Raji (cell line): ENCODE data around the gene OPN1MW.
"Not testable (repeated sequence)": the region's sequence is repeated elsewhere in the genome, so short reads cannot be mapped to it uniquely, and the experiment has no call there.

Experiments
- POLR2A ChIP-seq: IDR thresholded peaks from 2 replicates; pipeline ENCODE4 v1.6.1; 2011; ENCODE audit warnings: low read depth, low read length, control low read depth; ENCODE audit not compliant: insufficient read depth

The OPN1MW gene

GRCh38 chrX:154182296-154182695, at the start of gene OPN1MW:
Gene OPN1MW, plus strand, starts transcription at chrX:154182596. Its CDS starts 82 bp downstream, at chrX:154182678.
- TF ChIP-seq POLR2A = not testable (repeated sequence)

- no peak for TF ChIP-seq POLR2A
Observed at GRCh38 chrX:154135458-154136229, 46.8 kb upstream of the OPN1MW start.

GRCh38 chrX:154136627-154137161, 45.7 kb upstream of the OPN1MW start:
- TF ChIP-seq POLR2A = no peak

- no peak for TF ChIP-seq POLR2A
Observed at GRCh38 chrX:154138857-154139256, 43.5 kb upstream of the OPN1MW start.

GRCh38 chrX:154140206-154140605, 42.2 kb upstream of the OPN1MW start:
- TF ChIP-seq POLR2A = no peak

- TF ChIP-seq POLR2A = no peak
Observed at GRCh38 chrX:154140742-154141141, 41.7 kb upstream of the OPN1MW start.

- no peak for TF ChIP-seq POLR2A
Observed at GRCh38 chrX:154142386-154142785, 40.0 kb upstream of the OPN1MW start.

- TF ChIP-seq POLR2A = no peak
Observed at GRCh38 chrX:154142950-154143745, 39.2 kb upstream of the OPN1MW start.

- TF ChIP-seq POLR2A = not testable (repeated sequence)
Observed at GRCh38 chrX:154144010-154144409, 38.4 kb upstream of the OPN1MW start, which contains the start of gene OPN1LW. Gene OPN1LW, plus strand, starts transcription at chrX:154144243. Its CDS starts 41 bp downstream, at chrX:154144284.

- not testable (repeated sequence) for TF ChIP-seq POLR2A
Observed at GRCh38 chrX:154219456-154219855, 37.1 kb downstream of the OPN1MW start, which contains the start of gene OPN1MW2. Gene OPN1MW2, plus strand, starts transcription at chrX:154219756. Its CDS starts 60 bp downstream, at chrX:154219816.
